GM19238 (cell line): Measurements from ENCODE around the gene JOSD2.

Experiments
- DNase-seq: peaks from one replicate; pipeline ENCODE4 v3.0.0; 2011; ENCODE audit warnings: low spot score; ENCODE audit not compliant: insufficient read length

Gene JOSD2

DNA sequence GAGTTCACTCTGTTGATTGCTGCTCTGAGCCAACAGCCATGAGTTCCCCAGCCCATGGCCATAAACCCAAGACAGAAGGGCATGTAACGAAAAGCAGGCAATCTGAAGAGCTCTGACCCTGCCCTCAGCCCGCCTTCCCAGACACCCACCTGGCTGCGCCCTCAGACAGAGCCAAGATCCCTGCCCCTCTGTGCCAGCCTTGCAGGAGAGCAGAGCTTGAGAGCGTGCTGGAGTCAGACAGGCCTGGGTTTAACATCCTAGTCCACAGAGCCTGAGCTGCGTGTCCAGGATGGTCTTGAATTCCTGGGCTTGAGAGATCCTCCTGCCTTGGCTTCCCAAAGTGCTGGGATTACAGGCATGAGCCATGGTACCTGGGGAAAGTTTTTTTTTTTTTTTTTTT lies 53.7 kb downstream of the JOSD2 start:
- DNase-seq = no peak
